ENCODE results near the gene MYO5A. TPM values are rescaled to one million over a fixed set of nuclear protein-coding genes. Genes with fewer than 3 reads are reported as not detected.
A peak's percentile ranks its signal among the peaks of the same experiment; 100 is the strongest.
"Not testable (repeated sequence)": the region's sequence is repeated elsewhere in the genome, so short reads cannot be mapped to it uniquely, and the experiment has no call there.

The MYO5A gene
- total RNA-seq, 1 donor from 2014 or later = 26.2 TPM

GRCh38 chr15:52559022-52559421 is 30.3 kb upstream of the MYO5A start:
- Mint-ChIP-seq H3K4me1 (ENCODE audit: low read depth) (peaks cover 74% of the 10 kb centered on the region), H3K27ac (peak overlapping the region; percentile 87), H3K27me3 (ENCODE audit: insufficient read depth) (no peaks in the 10 kb centered on the region), H3K9me3 (no peaks in the 10 kb centered on the region), H3K36me3 (ENCODE audit: low read depth) (peaks cover 32% of the 10 kb centered on the region), H3K4me3 (peak overlapping the region; percentile 60)
- DNase-seq (ENCODE audit: low spot score) = no peak
- intact Hi-C loops (cut with micrococcal nuclease) = loop anchor here (1.0 to 5.0 kb wide), 10 partner anchors 30 to 822 kb away; partner anchors contain the start of genes ATOSA and LYSMD2

GRCh38 chr15:52558196-52558595 is 29.5 kb upstream of the MYO5A start:
- intact Hi-C loops (cut with micrococcal nuclease) = loop anchor here (1.0 to 5.0 kb wide), 8 partner anchors 11 to 821 kb away; partner anchors contain the start of genes ARPP19 and LYSMD2
- Mint-ChIP-seq H3K4me1 (ENCODE audit: low read depth) (peaks cover 72% of the 10 kb centered on the region), H3K4me3 (peak overlapping the region; percentile 64), H3K36me3 (ENCODE audit: low read depth) (peaks cover 36% of the 10 kb centered on the region), H3K27ac (peak overlapping the region; percentile 87), H3K27me3 (ENCODE audit: insufficient read depth) (no peaks in the 10 kb centered on the region), H3K9me3 (no peaks in the 10 kb centered on the region)
- DNase-seq (ENCODE audit: low spot score) = peak; percentile 61

GRCh38 chr15:52557274-52557641 is 28.6 kb upstream of the MYO5A start:
- Mint-ChIP-seq H3K4me3 (no peak overlapping the region), H3K9me3 (no peaks in the 10 kb centered on the region), H3K27me3 (ENCODE audit: insufficient read depth) (no peaks in the 10 kb centered on the region), H3K4me1 (ENCODE audit: low read depth) (peaks cover 67% of the 10 kb centered on the region), H3K27ac (peak overlapping the region; percentile 40), H3K36me3 (ENCODE audit: low read depth) (peaks cover 35% of the 10 kb centered on the region)
- intact Hi-C loops (cut with micrococcal nuclease) = loop anchor here (5.0 kb wide), 2 partner anchors 75 to 820 kb away; partner anchors contain the start of gene LYSMD2
- DNase-seq (ENCODE audit: low spot score) = no peak

- Mint-ChIP-seq H3K4me1 (ENCODE audit: low read depth) (peaks cover 63% of the 10 kb centered on the region), H3K36me3 (ENCODE audit: low read depth) (peaks cover 36% of the 10 kb centered on the region), H3K27ac (peak overlapping the region; percentile 40), H3K4me3 (no peak overlapping the region), H3K27me3 (ENCODE audit: insufficient read depth) (no peaks in the 10 kb centered on the region), H3K9me3 (no peaks in the 10 kb centered on the region)
- no peak for DNase-seq (ENCODE audit: low spot score)
- intact Hi-C loops (cut with micrococcal nuclease) = loop anchor here (5.0 kb wide), 2 partner anchors 74 to 819 kb away; partner anchors contain the start of gene LYSMD2
These were observed 28.0 kb upstream of the MYO5A start for GRCh38 chr15:52556524-52557273.

DNA sequence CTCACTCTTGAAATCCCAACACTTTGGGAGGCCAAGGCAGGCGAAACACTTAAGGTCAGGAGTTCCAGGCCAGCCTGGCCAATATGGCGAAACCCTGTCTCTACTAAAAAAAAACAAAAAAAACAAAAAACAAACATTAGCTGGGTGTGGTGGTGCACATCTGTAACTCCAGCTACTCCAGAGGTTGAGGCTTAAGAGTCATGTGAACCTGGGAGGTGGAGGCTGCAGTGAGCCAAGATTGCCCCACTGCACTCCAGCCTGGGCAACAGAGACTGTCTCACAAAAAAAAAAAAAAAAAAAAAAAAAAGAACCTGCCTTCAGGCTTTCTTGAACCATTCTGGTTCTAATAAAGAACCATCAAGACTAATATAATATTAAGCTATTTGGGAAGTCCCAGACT is 23.6 kb upstream of the MYO5A start:
- H3K27ac Mint-ChIP-seq = no peak overlapping the region
- H3K9me3 Mint-ChIP-seq = no peaks in the 10 kb centered on the region
- DNase-seq (ENCODE audit: low spot score) = no peak
- H3K36me3 Mint-ChIP-seq (ENCODE audit: low read depth) = peaks cover 45% of the 10 kb centered on the region
- H3K4me3 Mint-ChIP-seq = no peak overlapping the region
- H3K4me1 Mint-ChIP-seq (ENCODE audit: low read depth) = peaks cover 23% of the 10 kb centered on the region
- no peaks in the 10 kb centered on the region for H3K27me3 Mint-ChIP-seq (ENCODE audit: insufficient read depth)
- intact Hi-C loops (cut with micrococcal nuclease) = no loop called here

- no peak for DNase-seq (ENCODE audit: low spot score)
- no peaks in the 10 kb centered on the region for H3K9me3 Mint-ChIP-seq
- H3K4me1 Mint-ChIP-seq (ENCODE audit: low read depth) = peaks cover 26% of the 10 kb centered on the region
- no peak overlapping the region for H3K27ac Mint-ChIP-seq
- intact Hi-C loops (cut with micrococcal nuclease) = no loop called here
- no peaks in the 10 kb centered on the region for H3K27me3 Mint-ChIP-seq (ENCODE audit: insufficient read depth)
- H3K4me3 Mint-ChIP-seq = no peak overlapping the region
- peaks cover 50% of the 10 kb centered on the region for H3K36me3 Mint-ChIP-seq (ENCODE audit: low read depth)
These were observed 23.1 kb upstream of the MYO5A start for GRCh38 chr15:52551762-52552161.

DNA sequence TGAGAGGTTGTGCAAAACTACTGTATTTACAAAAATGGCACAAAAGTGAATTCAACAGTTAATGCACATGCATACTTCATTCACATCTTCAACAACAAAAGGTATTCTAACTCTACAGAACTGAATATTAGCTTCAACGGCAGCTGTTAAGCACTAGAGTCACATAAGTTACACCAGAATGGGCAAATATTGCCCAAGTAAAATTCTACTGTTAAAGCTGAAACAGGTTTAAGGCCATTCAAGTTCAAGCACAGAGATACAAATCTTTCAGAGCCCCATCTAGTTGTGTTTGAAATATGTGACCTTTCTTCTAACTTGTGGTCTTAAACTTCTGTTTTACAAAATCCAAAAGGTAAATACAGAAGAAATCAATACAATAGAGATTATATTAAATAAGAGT is 22.5 kb upstream of the MYO5A start:
- Mint-ChIP-seq H3K4me1 (ENCODE audit: low read depth) (peaks cover 27% of the 10 kb centered on the region), H3K36me3 (ENCODE audit: low read depth) (peaks cover 51% of the 10 kb centered on the region)
- intact Hi-C loops (cut with micrococcal nuclease); H3K27ac Mint-ChIP-seq; H3K27me3 Mint-ChIP-seq (ENCODE audit: insufficient read depth); H3K9me3 Mint-ChIP-seq; DNase-seq (ENCODE audit: low spot score); H3K4me3 Mint-ChIP-seq: not testable (repeated sequence)

DNA sequence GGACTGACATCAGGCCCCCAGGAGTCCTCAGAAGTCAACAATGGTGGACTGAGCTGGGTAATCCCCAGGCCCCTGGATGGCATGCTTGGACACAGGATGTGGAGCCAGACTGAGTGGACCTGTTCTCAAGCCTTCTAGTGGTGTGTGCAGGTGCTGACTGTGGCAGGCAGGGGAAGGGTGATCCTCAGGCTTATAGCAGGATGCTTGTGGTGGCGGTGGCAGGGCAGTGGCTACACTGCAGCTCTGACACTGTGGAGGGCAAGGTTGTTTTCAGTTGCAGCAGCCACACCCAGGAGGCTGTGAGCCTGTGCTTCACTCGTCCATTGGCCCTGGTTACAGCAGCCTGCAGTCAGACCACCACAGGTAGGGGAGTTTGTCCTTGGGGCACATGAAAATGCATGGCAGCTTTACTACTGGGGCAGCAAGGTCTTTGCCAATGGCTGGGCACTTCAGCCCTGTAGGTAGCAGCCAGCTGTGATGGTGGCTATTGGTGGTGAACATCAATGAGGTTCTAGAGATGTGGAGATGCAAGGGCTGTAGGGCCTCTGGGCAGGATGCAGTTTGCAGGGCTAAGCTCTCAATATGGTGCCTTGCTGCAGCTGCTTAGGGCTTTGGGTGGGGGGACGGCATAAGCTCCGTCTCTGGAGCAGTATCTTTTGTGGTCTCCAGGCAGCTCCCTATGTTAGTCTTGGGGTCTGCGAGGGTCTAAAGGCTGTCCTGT is 17.5 kb upstream of the MYO5A start:
- Mint-ChIP-seq H3K36me3 (ENCODE audit: low read depth) (peaks cover 38% of the 10 kb centered on the region), H3K27me3 (ENCODE audit: insufficient read depth) (peaks cover 2% of the 10 kb centered on the region), H3K9me3 (no peaks in the 10 kb centered on the region), H3K4me1 (ENCODE audit: low read depth) (peaks cover 12% of the 10 kb centered on the region), H3K27ac (no peak overlapping the region), H3K4me3 (no peak overlapping the region)
- intact Hi-C loops (cut with micrococcal nuclease) = no loop called here
- no peak for DNase-seq (ENCODE audit: low spot score)

- peaks cover under 1% of the 10 kb centered on the region for H3K36me3 Mint-ChIP-seq (ENCODE audit: low read depth)
- DNase-seq (ENCODE audit: low spot score) = no peak
- no peak overlapping the region for H3K4me3 Mint-ChIP-seq
- no peak overlapping the region for H3K27ac Mint-ChIP-seq
- intact Hi-C loops (cut with micrococcal nuclease) = no loop called here
- peaks cover under 1% of the 10 kb centered on the region for H3K4me1 Mint-ChIP-seq (ENCODE audit: low read depth)
- peaks cover 2% of the 10 kb centered on the region for H3K27me3 Mint-ChIP-seq (ENCODE audit: insufficient read depth)
- peaks cover 20% of the 10 kb centered on the region for H3K9me3 Mint-ChIP-seq
These were observed 11.8 kb upstream of the MYO5A start for GRCh38 chr15:52540374-52541012.

- Mint-ChIP-seq H3K4me1 (ENCODE audit: low read depth) (peaks cover 14% of the 10 kb centered on the region), H3K9me3 (peaks cover 20% of the 10 kb centered on the region)
- intact Hi-C loops (cut with micrococcal nuclease) = no loop called here
These were observed 8.8 kb upstream of the MYO5A start for GRCh38 chr15:52537459-52537858.

GRCh38 chr15:52532427-52532826 is 3.7 kb upstream of the MYO5A start:
- Mint-ChIP-seq H3K27me3 (ENCODE audit: insufficient read depth) (peaks cover 16% of the 10 kb centered on the region), H3K4me1 (ENCODE audit: low read depth) (peaks cover 33% of the 10 kb centered on the region), H3K4me3 (no peak overlapping the region), H3K27ac (no peak overlapping the region), H3K36me3 (ENCODE audit: low read depth) (no peaks in the 10 kb centered on the region), H3K9me3 (no peaks in the 10 kb centered on the region)
- no peak for DNase-seq (ENCODE audit: low spot score)
- intact Hi-C loops (cut with micrococcal nuclease) = no loop called here

More at GRCh38 chr15:52537459-52537858, 8.8 kb upstream of the MYO5A start:
- Mint-ChIP-seq H3K4me3 (no peak overlapping the region), H3K27me3 (ENCODE audit: insufficient read depth) (peaks cover 3% of the 10 kb centered on the region), H3K27ac (no peak overlapping the region), H3K36me3 (ENCODE audit: low read depth) (no peaks in the 10 kb centered on the region)
- no peak for DNase-seq (ENCODE audit: low spot score)

GRCh38 chr15:52529940-52530339 is 1.3 kb upstream of the MYO5A start:
- intact Hi-C loops (cut with micrococcal nuclease) = loop anchor here (1.0 to 5.0 kb wide), 6 partner anchors 29 to 205 kb away; partner anchors contain the start of genes ARPP19 and ATOSA
- Mint-ChIP-seq H3K27ac (peak overlapping the region; percentile 75), H3K36me3 (ENCODE audit: low read depth) (peaks cover 2% of the 10 kb centered on the region)

More at GRCh38 chr15:52529940-52530339, 1.3 kb upstream of the MYO5A start:
- Mint-ChIP-seq H3K9me3 (no peaks in the 10 kb centered on the region), H3K4me3 (peak overlapping the region; percentile 77), H3K27me3 (ENCODE audit: insufficient read depth) (peaks cover 16% of the 10 kb centered on the region), H3K4me1 (ENCODE audit: low read depth) (peaks cover 35% of the 10 kb centered on the region)
- DNase-seq (ENCODE audit: low spot score) = no peak
